HepG2 (cell line): ENCODE results near the gene OR5L1.

Source experiments
- EED ChIP-seq: sonication (generic); formaldehyde crosslinking; IDR thresholded peaks from 2 replicates; pipeline ENCODE4 v1.5.0; 2020; ENCODE audit warnings: mild to moderate bottlenecking, missing genetic modification reagents
- JUNB ChIP-seq: sonication (generic); formaldehyde crosslinking; IDR thresholded peaks from 2 replicates; pipeline ENCODE4 v1.8.0; 2022; ENCODE audit warnings: missing genetic modification reagents, mild to moderate bottlenecking, borderline replicate concordance
- POLR2A ChIP-seq, 2 experiments: IDR thresholded peaks; 2 replicates each; pipeline ENCODE4 v1.6.1; 2011; ENCODE audit warnings: low read depth in 2 of 2, low read length in 2 of 2, mild to moderate bottlenecking in 1 of 2, moderate library complexity in 1 of 2; ENCODE audit not compliant: insufficient read depth in 1 of 2
- RAD51 ChIP-seq: fragments of 450-650 bp; IDR thresholded peaks from 2 replicates; pipeline ENCODE4 v1.6.1; 2016; ENCODE audit warnings: borderline replicate concordance
- TAF1 ChIP-seq: sonication (generic); formaldehyde crosslinking; IDR thresholded peaks from 2 replicates; pipeline ENCODE4 v1.4.0; 2020; ENCODE audit warnings: missing genetic modification reagents
- ZKSCAN8 ChIP-seq: IDR thresholded peaks from 2 replicates; pipeline ENCODE4 v1.6.1; 2016; ENCODE audit warnings: borderline replicate concordance, missing genetic modification reagents, missing compliant biosample characterization
- ZNF12 ChIP-seq: sonication (generic); formaldehyde crosslinking; IDR thresholded peaks from 2 replicates; pipeline ENCODE4 v1.5.0; 2020; ENCODE audit warnings: missing genetic modification reagents
- TF ChIP-seq, protein P1 (sequence below): sonication (generic); formaldehyde crosslinking; IDR thresholded peaks from 2 replicates; pipeline ENCODE4 v1.5.0; 2020; ENCODE audit warnings: mild to moderate bottlenecking, missing genetic modification reagents, moderate library complexity
- TF ChIP-seq, protein P2 (sequence below): sonication (generic); formaldehyde crosslinking; IDR thresholded peaks from 2 replicates; pipeline ENCODE4 v1.4.0; 2020; ENCODE audit warnings: mild to moderate bottlenecking, missing genetic modification reagents, borderline replicate concordance

DNA sequence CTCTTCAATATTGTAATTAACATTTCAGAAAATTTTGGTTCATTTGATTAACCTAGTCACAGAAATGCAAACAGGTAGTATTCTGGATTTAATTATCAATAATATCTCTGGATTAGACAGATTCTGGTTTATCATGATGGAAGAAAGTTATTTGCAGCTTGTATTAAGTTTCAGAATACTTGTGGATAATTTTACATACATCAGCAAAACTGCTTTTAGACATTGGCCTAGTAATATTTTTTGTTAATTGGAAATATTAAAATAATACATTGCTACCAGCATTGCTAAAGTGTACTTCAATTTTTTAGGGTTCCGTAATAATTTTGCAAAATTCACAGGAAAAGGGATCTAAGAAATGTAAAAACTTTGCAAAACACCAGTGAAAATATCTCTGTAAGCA lies 19.6 kb upstream of the OR5L1 start:
- TF ChIP-seq, protein P1, sequence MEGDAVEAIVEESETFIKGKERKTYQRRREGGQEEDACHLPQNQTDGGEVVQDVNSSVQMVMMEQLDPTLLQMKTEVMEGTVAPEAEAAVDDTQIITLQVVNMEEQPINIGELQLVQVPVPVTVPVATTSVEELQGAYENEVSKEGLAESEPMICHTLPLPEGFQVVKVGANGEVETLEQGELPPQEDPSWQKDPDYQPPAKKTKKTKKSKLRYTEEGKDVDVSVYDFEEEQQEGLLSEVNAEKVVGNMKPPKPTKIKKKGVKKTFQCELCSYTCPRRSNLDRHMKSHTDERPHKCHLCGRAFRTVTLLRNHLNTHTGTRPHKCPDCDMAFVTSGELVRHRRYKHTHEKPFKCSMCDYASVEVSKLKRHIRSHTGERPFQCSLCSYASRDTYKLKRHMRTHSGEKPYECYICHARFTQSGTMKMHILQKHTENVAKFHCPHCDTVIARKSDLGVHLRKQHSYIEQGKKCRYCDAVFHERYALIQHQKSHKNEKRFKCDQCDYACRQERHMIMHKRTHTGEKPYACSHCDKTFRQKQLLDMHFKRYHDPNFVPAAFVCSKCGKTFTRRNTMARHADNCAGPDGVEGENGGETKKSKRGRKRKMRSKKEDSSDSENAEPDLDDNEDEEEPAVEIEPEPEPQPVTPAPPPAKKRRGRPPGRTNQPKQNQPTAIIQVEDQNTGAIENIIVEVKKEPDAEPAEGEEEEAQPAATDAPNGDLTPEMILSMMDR (CRISPR knock-in tag), result no peak
- no peak for TF ChIP-seq POLR2A (IDR thresholded peaks at IDR 0.05; ENCODE audit: insufficient read depth in 1 of 2, low read depth in 2 of 2, low read length in 2 of 2)
- TF ChIP-seq JUNB (CRISPR knock-in tag), result no peak
- TF ChIP-seq, protein P2, sequence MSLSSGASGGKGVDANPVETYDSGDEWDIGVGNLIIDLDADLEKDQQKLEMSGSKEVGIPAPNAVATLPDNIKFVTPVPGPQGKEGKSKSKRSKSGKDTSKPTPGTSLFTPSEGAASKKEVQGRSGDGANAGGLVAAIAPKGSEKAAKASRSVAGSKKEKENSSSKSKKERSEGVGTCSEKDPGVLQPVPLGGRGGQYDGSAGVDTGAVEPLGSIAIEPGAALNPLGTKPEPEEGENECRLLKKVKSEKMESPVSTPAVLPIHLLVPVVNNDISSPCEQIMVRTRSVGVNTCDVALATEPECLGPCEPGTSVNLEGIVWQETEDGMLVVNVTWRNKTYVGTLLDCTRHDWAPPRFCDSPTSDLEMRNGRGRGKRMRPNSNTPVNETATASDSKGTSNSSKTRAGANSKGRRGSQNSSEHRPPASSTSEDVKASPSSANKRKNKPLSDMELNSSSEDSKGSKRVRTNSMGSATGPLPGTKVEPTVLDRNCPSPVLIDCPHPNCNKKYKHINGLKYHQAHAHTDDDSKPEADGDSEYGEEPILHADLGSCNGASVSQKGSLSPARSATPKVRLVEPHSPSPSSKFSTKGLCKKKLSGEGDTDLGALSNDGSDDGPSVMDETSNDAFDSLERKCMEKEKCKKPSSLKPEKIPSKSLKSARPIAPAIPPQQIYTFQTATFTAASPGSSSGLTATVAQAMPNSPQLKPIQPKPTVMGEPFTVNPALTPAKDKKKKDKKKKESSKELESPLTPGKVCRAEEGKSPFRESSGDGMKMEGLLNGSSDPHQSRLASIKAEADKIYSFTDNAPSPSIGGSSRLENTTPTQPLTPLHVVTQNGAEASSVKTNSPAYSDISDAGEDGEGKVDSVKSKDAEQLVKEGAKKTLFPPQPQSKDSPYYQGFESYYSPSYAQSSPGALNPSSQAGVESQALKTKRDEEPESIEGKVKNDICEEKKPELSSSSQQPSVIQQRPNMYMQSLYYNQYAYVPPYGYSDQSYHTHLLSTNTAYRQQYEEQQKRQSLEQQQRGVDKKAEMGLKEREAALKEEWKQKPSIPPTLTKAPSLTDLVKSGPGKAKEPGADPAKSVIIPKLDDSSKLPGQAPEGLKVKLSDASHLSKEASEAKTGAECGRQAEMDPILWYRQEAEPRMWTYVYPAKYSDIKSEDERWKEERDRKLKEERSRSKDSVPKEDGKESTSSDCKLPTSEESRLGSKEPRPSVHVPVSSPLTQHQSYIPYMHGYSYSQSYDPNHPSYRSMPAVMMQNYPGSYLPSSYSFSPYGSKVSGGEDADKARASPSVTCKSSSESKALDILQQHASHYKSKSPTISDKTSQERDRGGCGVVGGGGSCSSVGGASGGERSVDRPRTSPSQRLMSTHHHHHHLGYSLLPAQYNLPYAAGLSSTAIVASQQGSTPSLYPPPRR (CRISPR knock-in tag), result no peak
- TF ChIP-seq ZNF12, result no peak
- no peak for TF ChIP-seq ZKSCAN8 (CRISPR knock-in tag)
- TF ChIP-seq EED (CRISPR knock-in tag), result no peak
- TF ChIP-seq RAD51, result no peak
- TF ChIP-seq TAF1, result no peak
